Stimulated activated CD4-positive, alpha-beta T cell treated with anti-CD3 and anti-CD28 coated beads, Interleukin-1b, Interleukin-23, amount 100 ng/mL, for 1 hour (primary cell): ENCODE measurements around the gene MACO1.
"Not testable (repeated sequence)": the region's sequence is repeated elsewhere in the genome, so short reads cannot be mapped to it uniquely, and the experiment has no call there.

Experiments
- DNase-seq, 2 donors: peaks; one replicate each; pipeline ENCODE4 v3.0.0-alpha.2; 2020; ENCODE audit warnings: low read depth in 2 of 2

Gene MACO1

DNA sequence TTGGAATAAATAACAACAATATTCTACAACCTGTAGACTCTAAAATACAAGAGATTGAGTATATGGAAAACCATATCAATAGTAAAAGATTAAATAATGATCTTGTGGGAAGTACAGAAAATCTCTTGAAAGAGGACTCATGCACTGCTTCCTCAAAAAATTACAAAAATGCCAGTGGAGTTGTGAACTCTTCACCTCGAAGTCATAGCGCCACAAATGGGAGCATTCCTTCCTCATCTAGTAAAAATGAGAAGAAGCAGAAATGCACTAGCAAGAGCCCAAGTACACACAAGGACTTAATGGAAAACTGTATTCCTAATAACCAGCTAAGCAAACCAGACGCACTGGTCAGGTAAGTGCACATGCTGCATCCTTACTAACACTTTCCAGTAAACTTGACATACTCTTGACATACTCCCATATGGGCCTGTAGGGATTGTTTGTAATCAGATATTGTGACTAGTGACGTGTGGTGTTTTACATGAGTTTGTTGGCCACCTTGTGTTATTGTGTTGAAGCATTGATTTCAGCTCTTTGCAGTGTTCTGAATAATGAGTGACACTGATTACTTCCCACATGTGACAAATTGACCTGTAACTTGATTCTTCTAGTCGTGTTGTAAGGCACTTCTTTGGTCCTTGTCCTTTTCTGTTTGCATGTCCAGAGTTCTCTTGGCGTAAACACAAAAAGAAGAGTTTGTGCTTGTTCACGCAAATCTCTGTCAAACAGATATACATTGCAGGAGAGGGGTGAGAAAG, 28.0 kb downstream of the MACO1 start:
- DNase-seq = no peak

- no peak for DNase-seq
Observed at GRCh38 chr1:25460020-25460419, 29.3 kb downstream of the MACO1 start.

DNA sequence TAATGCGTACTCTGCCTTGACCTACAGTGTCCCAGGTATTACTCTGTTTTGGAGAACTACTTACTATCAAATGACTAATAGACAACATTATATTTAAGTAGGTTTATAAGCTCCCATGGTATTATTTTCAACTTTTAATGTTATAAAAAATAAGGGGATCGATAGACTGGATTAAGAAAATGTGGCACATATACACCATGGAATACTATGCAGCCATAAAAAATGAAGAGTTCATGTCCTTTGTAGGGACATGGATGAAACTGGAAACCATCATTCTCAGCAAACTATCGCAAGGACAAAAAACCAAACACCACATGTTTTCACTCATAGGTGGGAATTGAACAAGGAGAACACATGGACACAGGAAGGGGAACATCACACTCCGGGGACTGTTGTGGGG, 30.1 kb downstream of the MACO1 start:
- DNase-seq = not testable (repeated sequence)

GRCh38 chr1:25461849-25462248, 31.2 kb downstream of the MACO1 start:
- no peak for DNase-seq

- no peak for DNase-seq
Observed at GRCh38 chr1:25462732-25463131, 32.0 kb downstream of the MACO1 start.

DNA sequence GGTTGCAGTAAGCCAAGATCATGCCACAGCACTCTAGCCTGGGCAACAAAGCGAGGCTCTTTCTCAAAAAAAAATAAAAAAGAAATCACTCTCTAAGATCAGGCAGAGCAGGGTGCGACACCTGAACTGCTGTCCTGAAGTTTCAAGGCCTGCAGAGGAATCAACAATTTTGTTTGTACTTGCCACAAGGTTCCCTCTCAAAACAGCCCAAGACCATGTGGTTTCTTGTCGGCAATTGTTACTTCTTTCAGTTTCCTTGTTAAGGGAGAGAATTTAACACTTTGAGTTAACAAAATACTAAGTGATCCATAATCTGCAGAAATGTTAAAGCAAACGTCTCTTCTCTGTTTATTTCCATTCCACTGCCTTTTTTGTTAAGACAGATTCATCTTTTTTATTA, 36.5 kb downstream of the MACO1 start:
- no peak for DNase-seq

DNA sequence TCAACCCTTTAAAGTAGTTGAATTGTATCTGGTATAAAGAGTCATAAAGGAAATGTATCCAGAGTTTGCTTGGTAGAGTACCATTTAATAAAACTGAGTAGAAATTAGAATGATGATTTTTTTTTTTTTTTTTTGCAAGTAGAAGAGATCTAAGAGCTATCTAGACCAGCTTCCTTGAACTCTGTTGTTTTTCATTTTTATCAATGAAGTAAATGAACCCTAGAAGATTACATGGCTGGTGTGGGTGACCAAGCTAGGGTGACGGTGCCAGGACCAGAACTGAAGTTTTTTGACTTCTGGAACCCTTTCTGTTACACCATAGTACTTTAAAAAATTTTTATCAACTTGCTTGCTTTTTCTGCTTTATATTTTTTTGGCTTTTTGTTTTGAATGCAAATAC, 36.9 kb downstream of the MACO1 start:
- no peak for DNase-seq

DNA sequence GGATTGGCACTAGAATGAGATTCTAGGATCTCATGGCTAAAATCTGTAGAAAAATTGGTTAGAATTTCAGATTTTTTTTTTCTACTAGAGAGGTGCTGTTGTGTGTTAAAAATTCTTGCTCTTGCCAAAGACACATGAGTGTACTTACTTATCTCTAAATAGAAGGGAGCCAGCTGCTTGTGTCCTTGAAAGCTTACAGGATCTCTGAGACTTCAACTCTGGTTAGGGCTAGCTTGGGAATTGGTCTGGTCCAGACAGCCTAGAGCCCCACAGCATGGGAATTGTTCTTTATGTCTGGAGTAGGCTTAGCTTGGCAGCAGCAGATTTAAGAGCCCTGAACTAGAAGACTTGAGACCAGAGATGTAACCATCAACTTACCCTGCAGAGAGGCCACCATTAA, 37.3 kb downstream of the MACO1 start:
- no peak for DNase-seq

DNA sequence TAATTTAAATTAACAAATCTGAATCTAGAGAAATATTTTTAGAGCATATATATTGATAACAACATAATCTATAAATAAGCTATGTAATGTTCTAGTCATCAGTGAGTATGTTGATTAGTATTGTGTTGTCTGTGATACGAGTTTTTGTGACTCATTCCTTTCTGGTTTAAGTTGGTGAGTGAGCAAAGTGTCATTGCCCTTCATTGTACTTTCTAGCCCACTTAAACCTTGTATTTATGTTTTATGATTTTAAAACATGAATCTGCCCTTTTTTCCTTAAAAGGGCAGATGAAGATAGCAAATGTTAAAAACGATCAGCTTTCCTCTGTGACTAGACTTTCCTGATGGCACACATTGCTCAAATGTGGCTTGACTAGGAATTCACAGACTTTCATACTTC, 38.5 kb downstream of the MACO1 start:
- no peak for DNase-seq

- no peak for DNase-seq
Observed at GRCh38 chr1:25472471-25472870, 41.8 kb downstream of the MACO1 start.

GRCh38 chr1:25473653-25474225, 43.0 kb downstream of the MACO1 start:
- DNase-seq = no peak

- DNase-seq = no peak
Observed at GRCh38 chr1:25474439-25475047, 43.8 kb downstream of the MACO1 start.

- DNase-seq = no peak
Observed at GRCh38 chr1:25476186-25477097, 45.7 kb downstream of the MACO1 start.

DNA sequence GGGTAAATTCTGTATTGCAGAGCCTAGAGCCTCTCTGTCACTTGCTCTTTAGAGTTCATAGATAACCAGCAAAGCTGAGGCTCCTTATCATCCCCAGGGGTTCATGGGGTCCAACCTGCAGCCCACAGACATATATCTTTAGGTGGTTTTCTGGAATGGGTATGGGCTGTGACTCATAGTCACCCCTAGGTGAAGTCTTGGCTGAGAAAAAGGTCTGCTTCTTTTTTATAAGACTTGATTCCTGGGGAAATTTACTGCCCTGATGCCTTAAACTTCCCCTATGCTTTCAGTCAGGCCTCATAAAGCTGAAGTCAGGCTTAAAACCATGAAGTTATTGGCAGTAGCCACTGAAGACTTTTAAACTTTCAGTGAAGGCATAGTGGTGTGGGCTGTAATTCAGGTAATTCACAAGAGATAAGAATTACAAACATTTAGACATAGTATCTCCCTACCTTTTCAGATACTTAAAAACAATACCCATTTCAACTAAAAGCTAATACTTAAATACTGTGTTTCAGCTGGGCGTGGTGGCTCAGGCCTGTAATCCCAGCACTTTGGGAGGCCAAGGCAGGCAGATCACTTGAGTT, 46.8 kb downstream of the MACO1 start:
- DNase-seq = no peak

- no peak for DNase-seq
Observed at GRCh38 chr1:25478633-25479032, 47.9 kb downstream of the MACO1 start.

DNA sequence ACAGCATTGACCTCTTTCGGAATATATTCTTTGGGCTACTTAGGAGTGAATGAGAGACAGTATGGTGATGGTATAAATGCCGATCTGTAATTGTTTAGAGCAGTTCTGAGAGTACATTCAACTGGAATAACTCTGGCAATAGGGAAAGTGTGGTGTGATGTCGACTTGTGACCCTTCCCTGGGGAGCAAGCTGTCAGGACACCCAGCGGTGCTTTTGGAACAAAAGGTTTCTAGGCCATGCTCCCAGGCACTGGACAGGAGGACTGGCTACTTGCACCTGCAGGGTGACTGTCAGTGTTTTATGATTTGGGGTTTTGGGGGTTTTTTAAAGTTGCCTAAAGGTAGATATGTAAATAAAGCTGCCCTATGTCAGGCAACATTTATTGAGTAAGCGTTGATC, 50.9 kb downstream of the MACO1 start:
- DNase-seq = no peak

- no peak for DNase-seq
Observed at GRCh38 chr1:25482211-25482610, 51.5 kb downstream of the MACO1 start.

DNA sequence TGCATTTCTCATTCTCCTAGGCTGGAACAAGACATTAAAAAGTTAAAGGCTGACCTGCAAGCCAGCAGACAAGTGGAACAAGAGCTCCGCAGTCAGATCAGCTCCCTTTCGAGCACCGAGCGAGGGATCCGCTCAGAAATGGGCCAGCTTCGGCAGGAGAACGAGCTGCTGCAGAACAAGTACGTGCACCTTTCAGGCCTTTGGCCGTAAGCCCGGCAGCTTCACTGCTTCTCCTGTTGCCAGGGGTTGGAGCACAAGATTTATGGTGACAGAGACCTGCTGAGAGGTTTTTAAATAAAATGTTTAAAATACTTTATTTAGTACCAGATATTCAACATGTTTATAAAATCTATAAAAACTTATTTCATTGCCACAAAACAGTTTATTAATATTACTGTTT, 53.4 kb downstream of the MACO1 start:
- DNase-seq = no peak

GRCh38 chr1:25484533-25484932, 53.8 kb downstream of the MACO1 start:
- DNase-seq = no peak

DNA sequence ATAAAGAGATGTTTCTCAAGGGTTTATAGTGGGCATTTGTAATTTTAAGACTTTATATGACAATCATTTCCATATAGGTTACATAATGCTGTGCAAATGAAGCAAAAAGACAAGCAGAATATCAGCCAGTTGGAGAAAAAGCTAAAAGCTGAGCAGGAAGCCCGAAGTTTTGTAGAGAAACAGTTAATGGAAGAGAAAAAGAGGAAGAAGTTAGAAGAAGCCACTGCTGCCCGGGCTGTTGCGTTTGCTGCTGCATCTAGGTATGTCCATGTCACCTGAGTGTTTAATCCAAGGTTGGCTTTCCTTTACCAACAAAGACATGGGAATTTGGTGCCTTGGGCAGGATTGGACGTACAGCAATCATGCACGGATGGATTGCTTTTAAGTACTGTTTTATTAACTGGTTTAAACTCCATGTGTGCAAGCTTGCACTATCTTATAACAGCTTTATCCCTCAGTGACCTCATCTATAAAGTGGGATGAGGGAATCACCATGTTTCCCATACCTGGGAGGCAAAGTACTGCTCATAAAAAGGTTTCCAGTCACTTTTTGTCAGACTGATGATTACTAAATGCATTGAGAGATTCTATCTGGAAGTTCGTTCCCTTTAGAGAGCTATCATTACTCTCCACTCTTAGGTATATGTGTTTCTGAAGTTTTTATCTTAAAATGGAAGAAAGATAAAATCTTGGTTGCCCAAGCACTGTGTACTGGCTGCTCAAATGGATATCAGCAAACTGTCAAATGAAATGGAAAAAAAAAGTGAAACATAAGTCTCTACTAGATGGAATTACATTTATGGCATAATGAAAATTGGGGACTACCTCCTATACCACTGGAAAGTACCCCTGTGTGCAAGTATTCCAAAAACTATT, 55.1 kb downstream of the MACO1 start:
- DNase-seq = no peak

DNA sequence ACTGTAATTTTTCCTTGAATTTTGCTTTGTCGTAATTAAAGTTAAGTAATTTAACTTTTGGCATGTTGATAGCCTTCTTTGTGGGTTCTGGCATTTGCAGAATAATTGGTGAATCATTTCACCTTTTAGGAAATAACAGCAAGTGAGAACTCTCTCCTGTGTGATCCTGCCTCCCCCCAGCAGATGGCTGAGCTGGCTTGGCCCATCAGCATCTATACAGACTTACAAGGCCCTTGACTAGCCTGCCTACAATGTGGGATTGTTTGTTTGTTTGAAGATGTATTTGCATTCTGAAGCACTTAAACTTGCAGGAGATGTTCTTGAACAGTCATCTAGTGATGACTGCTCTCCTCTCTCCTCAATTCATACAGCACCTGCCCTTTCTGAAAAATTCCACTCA, 55.9 kb downstream of the MACO1 start:
- DNase-seq = no peak
